HepG2 (cell line): ENCODE measurements around the gene CRIM1. TPM values are rescaled to one million over a fixed set of nuclear protein-coding genes. Genes with fewer than 3 reads are reported as not detected.

ENCODE experiments used
- ATAC-seq: fragments of 200-7000 bp; cut with Tn5 transposase; 3 replicates; pipeline ENCODE4 v1.9.1; 2020; ENCODE audit warnings: mild to moderate bottlenecking, moderate library complexity
- BruUV-seq: library from RNA; stranded (reverse); fragments of 400-500 nt; replicated peaks from 2 replicates; lab custom pipeline; 2021; lab: Mats Ljungman, UMichigan
- CTCF ChIA-PET: fragments of 300-600 bp; formaldehyde crosslinking; extraction: SDS; loops from one replicate; lab custom pipeline; 2021; ENCODE audit warnings: low total read pairs, inconsistent platforms, low intra/inter-chr PET ratio; lab: Yijun Ruan, JAX
- POLR2A ChIA-PET: fragments of 350-600 bp; sonication (Branson Sonifier 250); formaldehyde crosslinking; loops from one replicate; lab custom pipeline; 2020; ENCODE audit warnings: antibody characterized with exemption, inconsistent platforms; lab: Yijun Ruan, JAX
- DNase-seq: peaks from one replicate; pipeline ENCODE4 v3.0.0-alpha.2; 2015; ENCODE audit warnings: low spot score
- FAIRE-seq: peaks from 3 replicates; lab custom pipeline; 2011; peaks lifted over from hg19 to GRCh38; lab: Jason Lieb, UNC
- H2AFZ ChIP-seq: one replicate; pipeline ENCODE4 v1.6.1; 2011; ENCODE audit warnings: low read length, inconsistent platforms
- H3K27ac ChIP-seq: fragments of 300-600 bp; 3 replicates; pipeline ENCODE4 v1.8.0; 2011; ENCODE audit warnings: mixed run types, mild to moderate bottlenecking, mixed read lengths, low read length, inconsistent platforms; ENCODE audit not compliant: insufficient read depth; ENCODE audit errors: extremely low read length
- H3K27me3 ChIP-seq, 2 experiments: fragments of 200-600 bp in 1 of 2; 2 replicates in 1 of 2; 3 replicates in 1 of 2; pipeline versions ENCODE4 v1.6.0 to v1.8.0; 2011; ENCODE audit warnings: low read length in 2 of 2, mild to moderate bottlenecking in 2 of 2, moderate library complexity in 2 of 2, inconsistent platforms in 1 of 2; ENCODE audit not compliant: insufficient read depth in 2 of 2, control insufficient read depth in 1 of 2
- H3K36me3 ChIP-seq, 2 experiments: fragments of 200-600 bp in 1 of 2; replicated peaks in 1 of 2; 2 replicates in 1 of 2; 3 replicates in 1 of 2; pipeline versions ENCODE4 v1.5.1 to v1.8.0; 2011; ENCODE audit warnings: low read length in 2 of 2, inconsistent platforms in 1 of 2; ENCODE audit not compliant: insufficient read depth in 2 of 2, control insufficient read depth in 1 of 2
- H3K4me1 ChIP-seq: 2 replicates; pipeline ENCODE4 v1.5.1; 2012; ENCODE audit warnings: low read length, inconsistent platforms; ENCODE audit not compliant: insufficient read depth
- H3K4me2 ChIP-seq: 2 replicates; pipeline ENCODE4 v1.6.0; 2011; ENCODE audit warnings: low read depth, low read length, inconsistent platforms
- H3K4me3 ChIP-seq, 3 experiments: fragments of 200-600 bp in 1 of 3; sonication (generic), shearing (Covaris generic) in 1 of 3; replicated peaks in 1 of 3; 2 replicates each; pipeline ENCODE4 v1.5.1; 2011 to 2016; ENCODE audit warnings: low read length in 3 of 3, inconsistent platforms in 2 of 3, low read depth in 2 of 3, mild to moderate bottlenecking in 2 of 3, control low read depth in 1 of 3, mixed read lengths in 1 of 3; ENCODE audit not compliant: insufficient read depth in 1 of 3
- H3K79me2 ChIP-seq: one replicate; pipeline ENCODE4 v1.6.1; 2011; ENCODE audit warnings: low read length, inconsistent platforms; ENCODE audit not compliant: insufficient read depth
- H3K9ac ChIP-seq: 2 replicates; pipeline ENCODE4 v1.6.0; 2011; ENCODE audit warnings: mild to moderate bottlenecking, low read depth, low read length, inconsistent platforms; ENCODE audit not compliant: insufficient read depth
- H3K9me3 ChIP-seq: 2 replicates; pipeline ENCODE4 v1.5.1; 2012; ENCODE audit warnings: mild to moderate bottlenecking, low read length
- H4K20me1 ChIP-seq: 2 replicates; pipeline ENCODE4 v1.6.0; 2011; ENCODE audit warnings: inconsistent platforms, mild to moderate bottlenecking, low read length, moderate library complexity; ENCODE audit not compliant: insufficient read depth
- ARNTL ChIP-seq: sonication (generic); formaldehyde crosslinking; IDR thresholded peaks from 2 replicates; pipeline ENCODE4 v1.4.0; 2020; ENCODE audit warnings: mild to moderate bottlenecking, missing genetic modification reagents
- GABPB1 ChIP-seq: IDR thresholded peaks from 2 replicates; pipeline ENCODE4 v1.6.1; 2016; ENCODE audit warnings: mild to moderate bottlenecking, missing genetic modification reagents, moderate library complexity, missing compliant biosample characterization
- STAG1 ChIP-seq: sonication (generic); formaldehyde crosslinking; IDR thresholded peaks from 2 replicates; pipeline ENCODE4 v1.4.0; 2020; ENCODE audit warnings: missing genetic modification reagents
- ZNF44 ChIP-seq: sonication (generic); formaldehyde crosslinking; IDR thresholded peaks from 2 replicates; pipeline ENCODE4 v1.5.1; 2020; ENCODE audit warnings: mild to moderate bottlenecking, missing genetic modification reagents
- ZNF512B ChIP-seq: sonication (generic); formaldehyde crosslinking; IDR thresholded peaks from 2 replicates; pipeline ENCODE4 v1.5.1; 2020; ENCODE audit warnings: missing genetic modification reagents, mild to moderate bottlenecking, borderline replicate concordance
- WGBS: methylation state at CpG from one replicate; pipeline ENCODE4 v1.1.6; 2017; ENCODE audit warnings: low lambda C conversion rate; 5-methylcytosine and 5-hydroxymethylcytosine counted together
- in situ Hi-C: cut with HindIII; loops from 2 replicates; pipeline ENCODE4 v1.10.0; 2017; ENCODE audit warnings: low pct_unique_long_range_greater_than_20kb; ENCODE audit not compliant: extremely low pct_ligation_motif_present
- intact Hi-C: fragments of 100-400 bp; cut with micrococcal nuclease; formaldehyde crosslinking; loops from one replicate; pipeline ENCODE4 v1.10.0; 2022; ENCODE audit not compliant: unreplicated experiment
- polyA plus RNA-seq, 8 experiments: library from polyadenylated mRNA; depleted of rRNA in 3 of 8; stranded (reverse) in 7 of 8; unstranded in 1 of 8; fragments of >200 nt; fragmentation: Illumina TruSeq in 4 of 8; extraction: Trizol in 4 of 8; gene quantifications; 2 replicates each; pipeline versions ENCODE4 v1.2.1 to v1.2.3, GENCODE V29; 2011 to 2016; ENCODE audit warnings: low read depth in 4 of 8, missing spikeins in 1 of 8, mixed read lengths in 1 of 8; ENCODE audit not compliant: insufficient read depth in 1 of 8
- total RNA-seq, 5 experiments: library from RNA; depleted of rRNA; stranded (reverse); fragments of >200 nt; fragmentation: Illumina TruSeq; extraction: Trizol; gene quantifications; 2 replicates each; pipeline ENCODE4 v1.2.3, GENCODE V29; 2016; ENCODE audit warnings: low read depth in 1 of 5

CRIM1 gene
- total and polyA plus RNA-seq, 2 of the 13 experiments (the other 11 are each of a cell fraction or from before 2014, with no cell fraction given), result 39.1 to 69.9 TPM

GRCh38 chr2:36441065-36441625 lies 85.6 kb downstream of the CRIM1 start:
- BruUV-seq, result no TSS peak
- FAIRE-seq (no peak), DNase-seq (no peak), ATAC-seq (no peak)
- intact Hi-C loops, result no loop called here
- no peaks in the 10 kb centered on the region for H3K27me3 ChIP-seq
- POLR2A ChIA-PET, result no interaction called here
- no peak overlapping the region for H3K27ac ChIP-seq
- CTCF ChIA-PET, result no interaction called here
- no peak overlapping the region for H3K4me2 ChIP-seq
- H3K9me3 ChIP-seq, result no peaks in the 10 kb centered on the region
- peaks cover 4% of the 10 kb centered on the region for H3K79me2 ChIP-seq
- no peak overlapping the region for H3K9ac ChIP-seq
- H3K4me1 ChIP-seq, result peaks cover 6% of the 10 kb centered on the region; the same call in 1 of the 2 replicates
- peaks cover 30 to 66% of the 10 kb centered on the region in 2 experiments for H3K36me3 ChIP-seq
- H4K20me1 ChIP-seq, result peaks cover 10% of the 10 kb centered on the region; the same call in 1 of the 2 replicates
- 95% methylated on average over 13 of the region's 13 CpGs for WGBS
- TF ChIP-seq ZNF44, result no peak
- no peak for TF ChIP-seq STAG1 (CRISPR knock-in tag)
- no peak for TF ChIP-seq ZNF512B (CRISPR knock-in tag)
- TF ChIP-seq GABPB1, result no peak
- in situ Hi-C loops, result no loop called here
- no peak overlapping the region for H3K4me3 ChIP-seq
- no peak overlapping the region for H2AFZ ChIP-seq

GRCh38 chr2:36441816-36442215 lies 86.2 kb downstream of the CRIM1 start:
- ChIA-PET CTCF (no interaction called here), POLR2A (no interaction called here)
- H3K36me3 ChIP-seq, result peaks cover 31 to 72% of the 10 kb centered on the region in 2 experiments
- no peak for TF ChIP-seq ARNTL (CRISPR knock-in tag)
- BruUV-seq, result no TSS peak
- H3K9me3 ChIP-seq, result no peaks in the 10 kb centered on the region
- no peak overlapping the region for H2AFZ ChIP-seq
- no peak overlapping the region for H3K9ac ChIP-seq
- H4K20me1 ChIP-seq, result peaks cover 6% of the 10 kb centered on the region; the same call in 1 of the 2 replicates
- H3K79me2 ChIP-seq, result peaks cover 3% of the 10 kb centered on the region
- no peak for FAIRE-seq
- H3K27ac ChIP-seq, result no peak overlapping the region
- in situ Hi-C loops (no loop called here), intact Hi-C loops (no loop called here)
- no peak for ATAC-seq
- no peaks in the 10 kb centered on the region for H3K27me3 ChIP-seq
- peaks cover 8% of the 10 kb centered on the region; the same call in 1 of the 2 replicates for H3K4me1 ChIP-seq
- no peak overlapping the region for H3K4me2 ChIP-seq
- DNase-seq, result no peak
- H3K4me3 ChIP-seq, result no peak overlapping the region
- WGBS, result 97% methylated on average over 6 of the region's 6 CpGs
